Gastroesophageal sphincter (tissue), 3 donors: ENCODE data around the gene GRIA4.

Experiments
- CTCF ChIP-seq, 4 experiments: fragments of 200-600 bp in 2 of 4; fragments of 450-650 bp in 2 of 4; sonication (generic) in 1 of 4; IDR thresholded peaks; one replicate each; pipeline ENCODE4 v1.5.1; 2017 to 2019; ENCODE audit warnings: antibody characterized with exemption in 4 of 4, mild to moderate bottlenecking in 2 of 4, moderate library complexity in 2 of 4
- POLR2A ChIP-seq, 2 donors: fragments of 450-650 bp; IDR thresholded peaks; one replicate each; pipeline ENCODE4 v1.6.1; 2017; ENCODE audit warnings: antibody characterized with exemption in 2 of 2, mild to moderate bottlenecking in 2 of 2, moderate library complexity in 1 of 2

GRCh38 chr11:105991888-105992287 is 382.0 kb downstream of the GRIA4 start:
- TF ChIP-seq CTCF (IDR thresholded peaks at IDR 0.05) = no peak
- no peak for TF ChIP-seq POLR2A (IDR thresholded peaks at IDR 0.05)
